Esophagus muscularis mucosa (tissue), 4 donors: ENCODE data around the gene IL17RD. TPM values are rescaled to one million over a fixed set of nuclear protein-coding genes. Genes with fewer than 3 reads are reported as not detected.
A peak's percentile ranks its signal among the peaks of the same experiment; 100 is the strongest.

Experiments
- DNase-seq: peaks from one replicate; pipeline ENCODE4 v3.0.0-alpha.2; 2017; ENCODE audit errors: extremely low spot score
- H3K27ac ChIP-seq, 4 donors: fragments of 200-600 bp; sonication (generic); replicated peaks in 1 of 4; 1 replicate in 3 of 4; 2 replicates in 1 of 4; pipeline ENCODE4 v1.5.1; 2016 to 2019; ENCODE audit warnings: mild to moderate bottlenecking in 1 of 4
- H3K27me3 ChIP-seq, 4 donors: fragments of 200-600 bp; sonication (generic); one replicate each; pipeline versions ENCODE4 v1.5.1 to v1.6.0; 2016 to 2019
- H3K36me3 ChIP-seq, 4 donors: fragments of 200-600 bp; sonication (generic); one replicate each; pipeline ENCODE4 v1.5.1; 2016 to 2019
- H3K4me1 ChIP-seq, 4 donors: fragments of 200-600 bp; sonication (generic); one replicate each; pipeline ENCODE4 v1.5.1; 2016 to 2019
- H3K4me3 ChIP-seq, 4 donors: fragments of 200-600 bp; sonication (generic); 1 replicate in 2 of 4; 2 replicates in 2 of 4; pipeline ENCODE4 v1.5.1; 2016 to 2019; ENCODE audit warnings: mild to moderate bottlenecking in 4 of 4, moderate library complexity in 1 of 4
- H3K9me3 ChIP-seq, 4 donors: fragments of 200-600 bp; sonication (generic); 1 replicate in 3 of 4; 2 replicates in 1 of 4; pipeline ENCODE4 v1.5.1; 2016 to 2019
- EP300 ChIP-seq: sonication (generic); formaldehyde crosslinking; IDR thresholded peaks from one replicate; pipeline ENCODE4 v1.6.1; 2017; ENCODE audit warnings: antibody characterized with exemption
- POLR2A ChIP-seq: fragments of 450-650 bp; IDR thresholded peaks from one replicate; pipeline ENCODE4 v1.6.1; 2017; ENCODE audit warnings: antibody characterized with exemption, moderate library complexity, mild to moderate bottlenecking, low read depth
- POLR2AphosphoS5 ChIP-seq, 2 donors: sonication (generic); formaldehyde crosslinking; IDR thresholded peaks; one replicate each; pipeline ENCODE4 v1.6.1; 2017; ENCODE audit warnings: antibody characterized with exemption in 2 of 2
- WGBS: methylation state at CpG from one replicate; pipeline ENCODE4 v1.1.5; 2018; 5-methylcytosine and 5-hydroxymethylcytosine counted together
- intact Hi-C: fragments of 100-400 bp; cut with DNase I; formaldehyde crosslinking; loops from one replicate; pipeline ENCODE4 v1.15.1; 2023
- total RNA-seq, 4 donors: library from RNA; depleted of rRNA; stranded (reverse); fragments of >200 nt; gene quantifications; one replicate each; pipeline versions ENCODE4 v1.1.0 to v1.2.1, GENCODE V29; 2016
- TF ChIP-seq, protein P1 (sequence below), 3 experiments: fragments of 200-600 bp in 2 of 3; fragments of 450-650 bp in 1 of 3; sonication (generic) in 2 of 3; IDR thresholded peaks; one replicate each; pipeline ENCODE4 v1.5.1; 2017 to 2019; ENCODE audit warnings: antibody characterized with exemption in 3 of 3, mild to moderate bottlenecking in 2 of 3, moderate library complexity in 1 of 3

Gene IL17RD
- total RNA-seq, 4 donors from 2014 or later: 6.1 to 13.2 (median 9.5) TPM

DNA sequence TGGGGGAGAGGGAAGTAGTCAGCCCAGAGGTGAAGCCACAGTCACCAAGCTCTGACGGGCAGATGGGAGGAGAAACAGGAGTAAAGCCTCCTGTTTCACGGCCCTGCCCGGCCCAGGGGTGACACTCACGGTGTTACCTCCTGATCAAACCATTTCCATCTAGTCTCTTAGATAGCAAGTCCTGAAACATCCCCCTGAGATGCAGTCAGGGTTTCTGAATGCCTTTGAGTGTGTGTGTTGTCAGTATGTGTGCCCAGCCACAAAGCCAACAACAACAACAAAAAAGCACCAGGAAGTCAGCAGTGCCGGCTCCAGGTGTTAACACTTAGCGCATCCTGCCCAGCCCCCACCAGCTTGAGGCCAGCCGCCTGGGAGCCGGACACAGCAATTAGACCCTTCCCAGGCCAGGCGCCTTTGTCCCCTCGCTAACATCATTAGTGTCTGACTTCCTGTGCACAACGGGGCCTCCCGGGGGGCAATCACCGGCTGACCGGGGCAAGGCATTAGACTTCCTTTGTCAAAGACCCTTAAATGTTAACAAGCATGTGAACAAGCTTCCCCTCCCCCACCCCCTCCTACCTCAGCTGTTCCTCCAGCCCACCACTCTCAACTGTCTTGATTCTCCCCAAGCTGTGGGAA is 34.5 kb downstream of the IL17RD start:
- H3K36me3 ChIP-seq: no peaks in the 10 kb centered on the region
- no peak overlapping the region for H3K4me3 ChIP-seq
- H3K4me1 ChIP-seq: peaks cover 0 to 19% (median 0%) of the 10 kb centered on the region in 4 donors
- no peaks in the 10 kb centered on the region for H3K9me3 ChIP-seq
- no peaks in the 10 kb centered on the region for H3K27me3 ChIP-seq
- 58% methylated on average over 14 of the region's 14 CpGs for WGBS
- DNase-seq: no peak
- TF ChIP-seq, protein P1, sequence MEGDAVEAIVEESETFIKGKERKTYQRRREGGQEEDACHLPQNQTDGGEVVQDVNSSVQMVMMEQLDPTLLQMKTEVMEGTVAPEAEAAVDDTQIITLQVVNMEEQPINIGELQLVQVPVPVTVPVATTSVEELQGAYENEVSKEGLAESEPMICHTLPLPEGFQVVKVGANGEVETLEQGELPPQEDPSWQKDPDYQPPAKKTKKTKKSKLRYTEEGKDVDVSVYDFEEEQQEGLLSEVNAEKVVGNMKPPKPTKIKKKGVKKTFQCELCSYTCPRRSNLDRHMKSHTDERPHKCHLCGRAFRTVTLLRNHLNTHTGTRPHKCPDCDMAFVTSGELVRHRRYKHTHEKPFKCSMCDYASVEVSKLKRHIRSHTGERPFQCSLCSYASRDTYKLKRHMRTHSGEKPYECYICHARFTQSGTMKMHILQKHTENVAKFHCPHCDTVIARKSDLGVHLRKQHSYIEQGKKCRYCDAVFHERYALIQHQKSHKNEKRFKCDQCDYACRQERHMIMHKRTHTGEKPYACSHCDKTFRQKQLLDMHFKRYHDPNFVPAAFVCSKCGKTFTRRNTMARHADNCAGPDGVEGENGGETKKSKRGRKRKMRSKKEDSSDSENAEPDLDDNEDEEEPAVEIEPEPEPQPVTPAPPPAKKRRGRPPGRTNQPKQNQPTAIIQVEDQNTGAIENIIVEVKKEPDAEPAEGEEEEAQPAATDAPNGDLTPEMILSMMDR (IDR thresholded peaks at IDR 0.05): no peak
- no peak for TF ChIP-seq POLR2A
- TF ChIP-seq EP300: no peak
- no peak for TF ChIP-seq POLR2AphosphoS5 (IDR thresholded peaks at IDR 0.05)
- intact Hi-C loops: no loop called here
- H3K27ac ChIP-seq: no peak overlapping the region

DNA sequence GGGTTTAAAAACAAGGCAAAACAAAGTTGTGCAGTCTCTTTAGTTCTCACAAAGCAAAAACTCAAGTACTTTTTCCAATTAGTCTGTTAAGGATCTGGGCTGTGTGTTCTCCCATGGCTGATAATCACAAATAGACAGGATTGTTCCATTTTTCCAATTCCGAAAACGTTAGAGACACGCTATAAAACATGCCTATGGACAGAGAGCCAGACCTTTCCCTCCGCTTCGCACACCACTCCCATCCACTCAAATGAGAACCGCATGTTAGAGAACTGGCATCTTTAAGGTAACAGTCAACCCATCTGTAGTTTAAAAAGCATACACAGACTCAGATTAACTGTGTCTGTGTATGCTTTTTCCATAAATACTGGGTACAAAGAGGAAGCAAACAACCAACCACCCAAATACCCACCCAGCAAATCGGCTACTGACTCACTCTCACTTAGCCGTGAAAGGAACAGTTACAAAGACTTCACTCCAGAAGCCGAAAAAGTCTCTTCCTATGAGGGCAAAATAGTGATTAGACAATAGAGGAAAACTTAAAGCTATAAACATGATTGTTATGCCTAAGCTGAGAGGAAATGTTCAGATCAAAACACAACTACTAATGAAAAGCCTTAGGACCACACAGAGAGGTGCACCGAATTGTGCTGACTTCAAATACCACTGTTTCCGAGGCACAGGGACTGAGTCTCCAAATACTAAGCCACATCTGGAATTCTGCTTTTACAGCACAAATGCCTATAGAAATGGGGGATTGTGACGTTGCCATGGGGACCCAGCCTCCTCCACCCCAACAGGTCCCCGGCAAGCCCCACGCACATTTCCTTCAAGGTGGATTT is 36.1 kb downstream of the IL17RD start:
- Histone ChIP-seq H3K27me3 (no peaks in the 10 kb centered on the region), H3K4me3 (peak overlapping the region in 1 of 4 donors; percentile 4), H3K4me1 (peaks cover 0 to 19% (median 0%) of the 10 kb centered on the region in 4 donors), H3K9me3 (no peaks in the 10 kb centered on the region), H3K27ac (peak overlapping the region; percentile 12 to 33 (median 27)), H3K36me3 (no peaks in the 10 kb centered on the region)
- DNase-seq: no peak
- intact Hi-C loops: no loop called here
- 82% methylated on average over 14 of the region's 14 CpGs for WGBS
- TF ChIP-seq, protein P1 (IDR thresholded peaks at IDR 0.05): no peak
- no peak for TF ChIP-seq EP300
- TF ChIP-seq POLR2A: no peak
- no peak for TF ChIP-seq POLR2AphosphoS5 (IDR thresholded peaks at IDR 0.05)

DNA sequence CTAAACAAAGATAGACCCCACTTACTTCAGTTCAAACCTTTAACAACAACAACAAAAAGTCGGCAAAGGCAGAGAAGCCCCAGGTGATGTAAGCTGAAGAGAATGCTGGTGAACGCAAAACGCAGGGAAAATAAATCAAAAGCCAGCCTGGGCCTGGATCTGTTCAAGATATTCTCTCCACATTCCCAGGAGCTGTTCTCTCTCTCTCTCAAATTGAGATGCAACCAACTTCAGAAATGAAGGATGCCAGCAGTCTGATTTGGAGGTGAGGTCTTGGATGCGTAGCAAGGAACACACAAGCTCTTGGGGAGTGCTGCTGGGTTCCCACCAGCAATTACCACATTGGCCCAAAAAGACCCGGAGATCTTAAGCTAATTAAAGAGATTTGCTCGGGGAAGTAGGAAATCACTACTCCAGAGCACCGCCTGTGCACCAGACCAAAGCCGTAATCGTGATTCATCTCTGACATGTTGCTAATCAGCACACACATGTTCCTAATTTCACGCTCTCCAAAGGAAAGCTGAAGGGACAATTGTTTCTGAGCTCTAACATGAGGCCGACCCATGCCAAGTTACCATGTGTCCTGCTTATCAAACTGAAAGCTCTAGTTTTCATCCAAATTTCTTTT is 37.1 kb downstream of the IL17RD start:
- TF ChIP-seq POLR2AphosphoS5 (IDR thresholded peaks at IDR 0.05): no peak
- TF ChIP-seq POLR2A: no peak
- TF ChIP-seq, protein P1 (IDR thresholded peaks at IDR 0.05): no peak
- no peak for TF ChIP-seq EP300
- intact Hi-C loops: no loop called here
- no peak for DNase-seq
- H3K36me3 ChIP-seq: no peaks in the 10 kb centered on the region
- H3K9me3 ChIP-seq: no peaks in the 10 kb centered on the region
- peak overlapping the region; percentile 12 to 44 (median 33) for H3K27ac ChIP-seq
- H3K4me3 ChIP-seq: no peak overlapping the region
- H3K4me1 ChIP-seq: peaks cover 0 to 14% (median 0%) of the 10 kb centered on the region in 4 donors
- H3K27me3 ChIP-seq: no peaks in the 10 kb centered on the region
- WGBS: 67% methylated on average over 11 of the region's 11 CpGs

DNA sequence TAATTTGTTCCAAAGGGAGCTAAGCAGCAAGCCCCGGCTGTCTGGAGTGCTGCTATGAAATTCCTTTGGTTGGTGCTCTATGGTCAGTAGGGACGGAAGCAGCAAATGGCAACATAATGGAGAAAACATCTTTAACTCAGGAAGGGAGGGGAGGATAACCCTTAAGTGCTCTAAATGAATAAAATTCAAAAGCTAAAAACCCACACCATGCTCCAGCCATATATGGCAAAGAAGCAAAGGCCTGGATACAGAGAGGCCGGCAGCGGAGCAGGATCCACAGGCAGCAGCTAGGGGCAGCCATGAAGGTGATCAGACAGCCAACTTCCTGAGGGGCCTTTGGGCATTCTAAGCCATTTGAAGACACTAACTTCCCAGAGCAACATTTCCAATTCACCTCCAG is 38.9 kb downstream of the IL17RD start:
- Histone ChIP-seq H3K27me3 (no peaks in the 10 kb centered on the region), H3K9me3 (no peaks in the 10 kb centered on the region), H3K27ac (no peak overlapping the region), H3K36me3 (no peaks in the 10 kb centered on the region), H3K4me1 (peaks cover 0 to 14% (median 0%) of the 10 kb centered on the region in 4 donors), H3K4me3 (no peak overlapping the region)
- TF ChIP-seq POLR2AphosphoS5 (IDR thresholded peaks at IDR 0.05): no peak
- TF ChIP-seq EP300: no peak
- TF ChIP-seq, protein P1 (IDR thresholded peaks at IDR 0.05): no peak
- no peak for TF ChIP-seq POLR2A
- DNase-seq: no peak
- WGBS: 87% methylated on average over 4 of the region's 4 CpGs
- intact Hi-C loops: no loop called here
